Neural cell (in vitro differentiated cells): Measurements from ENCODE around the gene FOXJ3. TPM values are rescaled to one million over a fixed set of nuclear protein-coding genes. Genes with fewer than 3 reads are reported as not detected.

Experiments used
- H2AFZ ChIP-seq: fragments of 200-600, 300-800 bp; sonication (generic), shearing (Covaris generic); 2 replicates; pipeline ENCODE4 v1.6.0; 2014; ENCODE audit warnings: low read depth, mild to moderate bottlenecking, antibody characterized with exemption, low read length, moderate library complexity
- H3F3A ChIP-seq: fragments of 200-600 bp; shearing (Covaris generic); 2 replicates; pipeline ENCODE4 v1.6.1; 2016; ENCODE audit warnings: mild to moderate bottlenecking, moderate library complexity, mixed read lengths, antibody characterized with exemption, low read length; ENCODE audit not compliant: insufficient read depth, poor library complexity, severe bottlenecking
- H3K27ac ChIP-seq: fragments of 200-600, 300-800 bp; sonication (generic), shearing (Covaris generic); 2 replicates; pipeline ENCODE4 v1.5.1; 2014; ENCODE audit warnings: mild to moderate bottlenecking, low read length, moderate library complexity
- H3K27me3 ChIP-seq: fragments of 300-800, 200-600 bp; sonication (generic), shearing (Covaris generic); 2 replicates; pipeline ENCODE4 v1.6.0; 2014; ENCODE audit warnings: mild to moderate bottlenecking, low read depth, low read length, moderate library complexity; ENCODE audit not compliant: insufficient read depth
- H3K36me3 ChIP-seq: fragments of 300-800, 200-600 bp; sonication (generic), shearing (Covaris generic); 2 replicates; pipeline ENCODE4 v1.5.1; 2014; ENCODE audit warnings: mild to moderate bottlenecking, antibody characterized with exemption, low read length, moderate library complexity; ENCODE audit not compliant: insufficient read depth
- H3K4me2 ChIP-seq: fragments of 300-800, 200-600 bp; sonication (generic), shearing (Covaris generic); 2 replicates; pipeline ENCODE4 v1.6.0; 2014; ENCODE audit warnings: mild to moderate bottlenecking, low read length
- H3K4me3 ChIP-seq: fragments of 300-800, 200-600 bp; sonication (generic), shearing (Covaris generic); 2 replicates; pipeline ENCODE4 v1.5.1; 2014; ENCODE audit warnings: mild to moderate bottlenecking, low read length, moderate library complexity
- H3K79me2 ChIP-seq: fragments of 200-600 bp; shearing (Covaris generic); replicated peaks from 2 replicates; pipeline ENCODE4 v1.6.0; 2014; ENCODE audit warnings: mild to moderate bottlenecking, low read length, moderate library complexity; ENCODE audit not compliant: insufficient read depth
- H3K9ac ChIP-seq: fragments of 300-800, 200-600 bp; sonication (generic), shearing (Covaris generic); 2 replicates; pipeline ENCODE4 v1.6.1; 2016; ENCODE audit warnings: mild to moderate bottlenecking, low read length, mixed read lengths
- H3K9me2 ChIP-seq: fragments of 200-600 bp; shearing (Covaris generic); 2 replicates; pipeline ENCODE4 v1.6.1; 2016; ENCODE audit warnings: mild to moderate bottlenecking, low read length, mixed read lengths; ENCODE audit not compliant: insufficient read depth
- H3K9me3 ChIP-seq: fragments of 200-600, 300-800 bp; sonication (generic), shearing (Covaris generic); 2 replicates; pipeline ENCODE4 v1.6.1; 2016; ENCODE audit warnings: mild to moderate bottlenecking, mixed run types, low read length, moderate library complexity, mixed read lengths
- H4K20me1 ChIP-seq: fragments of 200-600 bp; shearing (Covaris generic); 2 replicates; pipeline ENCODE4 v1.6.1; 2016; ENCODE audit warnings: mild to moderate bottlenecking, mixed run types; ENCODE audit not compliant: insufficient read depth
- CTCF ChIP-seq: fragments of 450-650 bp; IDR thresholded peaks from 2 replicates; pipeline ENCODE4 v1.5.1; 2014; ENCODE audit warnings: antibody characterized with exemption, mild to moderate bottlenecking, moderate library complexity; ENCODE audit not compliant: poor library complexity, severe bottlenecking
- EP300 ChIP-seq: fragments of 450-650 bp; conservative IDR thresholded peaks from 2 replicates; pipeline ENCODE4 v1.6.1; 2014; ENCODE audit warnings: antibody characterized with exemption, mild to moderate bottlenecking, moderate library complexity; ENCODE audit not compliant: poor library complexity, severe bottlenecking
- EZH2 ChIP-seq: fragments of 200-600, 300-800 bp; shearing (Covaris generic), sonication (generic); IDR thresholded peaks from 2 replicates; pipeline ENCODE4 v1.6.1; 2014; ENCODE audit warnings: antibody characterized with exemption, low read length, borderline replicate concordance, mild to moderate bottlenecking; ENCODE audit not compliant: insufficient read depth, poor library complexity, severe bottlenecking
- POLR2AphosphoS5 ChIP-seq: IDR thresholded peaks from 2 replicates; pipeline ENCODE4 v1.6.1; 2012
- RAD21 ChIP-seq: fragments of 450-650 bp; conservative IDR thresholded peaks from 2 replicates; pipeline ENCODE4 v1.6.1; 2014; ENCODE audit warnings: antibody characterized with exemption, mild to moderate bottlenecking, moderate library complexity
- REST ChIP-seq: IDR thresholded peaks from 2 replicates; pipeline ENCODE4 v1.6.1; 2012; ENCODE audit warnings: borderline replicate concordance
- SMC3 ChIP-seq: fragments of 450-650 bp; conservative IDR thresholded peaks from 2 replicates; pipeline ENCODE4 v1.6.1; 2014; ENCODE audit warnings: antibody characterized with exemption, mild to moderate bottlenecking, moderate library complexity; ENCODE audit not compliant: poor library complexity
- TAF1 ChIP-seq: IDR thresholded peaks from 2 replicates; pipeline ENCODE4 v1.6.1; 2012; ENCODE audit warnings: low read depth
- polyA plus RNA-seq: library from polyadenylated mRNA; depleted of rRNA; stranded (reverse); fragments of >200 nt; gene quantifications from 2 replicates; pipeline ENCODE4 v1.2.3, GENCODE V29; 2014

The FOXJ3 gene
- polyA plus RNA-seq, 1 donor from 2014 or later: 36.0 TPM

GRCh38 chr1:42263019-42263418, 72.0 kb downstream of the FOXJ3 start:
- no peaks in the 10 kb centered on the region for H3K9me2 ChIP-seq
- no peak overlapping the region for H3K4me3 ChIP-seq
- no peak overlapping the region for H3K9ac ChIP-seq
- H2AFZ ChIP-seq: no peak overlapping the region
- H3K9me3 ChIP-seq: no peaks in the 10 kb centered on the region
- H3K27me3 ChIP-seq: no peaks in the 10 kb centered on the region
- no peaks in the 10 kb centered on the region for H4K20me1 ChIP-seq
- H3K27ac ChIP-seq: no peak overlapping the region
- no peaks in the 10 kb centered on the region for H3K36me3 ChIP-seq
- no peak overlapping the region for H3K4me2 ChIP-seq
- TF ChIP-seq EZH2 (no peak), EP300 (no peak), RAD21 (no peak), SMC3 (no peak), CTCF (no peak)
- H3F3A ChIP-seq: no peaks in the 10 kb centered on the region
- peaks cover 19% of the 10 kb centered on the region for H3K79me2 ChIP-seq

GRCh38 chr1:42260376-42261070, 74.5 kb downstream of the FOXJ3 start:
- Histone ChIP-seq H3K27ac (no peak overlapping the region), H3K9ac (no peak overlapping the region), H3F3A (no peaks in the 10 kb centered on the region), H3K27me3 (no peaks in the 10 kb centered on the region), H4K20me1 (no peaks in the 10 kb centered on the region), H3K9me3 (no peaks in the 10 kb centered on the region), H3K79me2 (peaks cover 25% of the 10 kb centered on the region), H3K9me2 (no peaks in the 10 kb centered on the region), H3K4me3 (no peak overlapping the region), H3K36me3 (no peaks in the 10 kb centered on the region), H2AFZ (no peak overlapping the region), H3K4me2 (no peak overlapping the region)
- TF ChIP-seq RAD21 (no peak), EP300 (no peak), EZH2 (no peak)

GRCh38 chr1:42259739-42260064, 75.3 kb downstream of the FOXJ3 start:
- H3K27me3 ChIP-seq: no peaks in the 10 kb centered on the region

More at GRCh38 chr1:42259739-42260064, 75.3 kb downstream of the FOXJ3 start:
- peaks cover 29% of the 10 kb centered on the region for H3K79me2 ChIP-seq
- H3K4me2 ChIP-seq: no peak overlapping the region
- H3K9me3 ChIP-seq: no peaks in the 10 kb centered on the region
- no peaks in the 10 kb centered on the region for H3K36me3 ChIP-seq
- TF ChIP-seq TAF1 (no peak), CTCF (no peak), EP300 (no peak), REST (no peak), SMC3 (no peak), POLR2AphosphoS5 (no peak)
- H3K4me3 ChIP-seq: no peak overlapping the region
- H3F3A ChIP-seq: no peaks in the 10 kb centered on the region
- H3K27ac ChIP-seq: no peak overlapping the region
- H2AFZ ChIP-seq: no peak overlapping the region
- H3K9ac ChIP-seq: no peak overlapping the region
- H3K9me2 ChIP-seq: no peaks in the 10 kb centered on the region
- H4K20me1 ChIP-seq: no peaks in the 10 kb centered on the region
